ENCODE measurements around the gene HSD3B2.
"Not testable (repeated sequence)": the region's sequence is repeated elsewhere in the genome, so short reads cannot be mapped to it uniquely, and the experiment has no call there.

Gene HSD3B2

GRCh38 chr1:119376594-119376993, 38.4 kb upstream of the HSD3B2 start:
- DNase-seq (ENCODE audit: extremely low read depth, insufficient read length), result no peak
- TF ChIP-seq, protein P1, sequence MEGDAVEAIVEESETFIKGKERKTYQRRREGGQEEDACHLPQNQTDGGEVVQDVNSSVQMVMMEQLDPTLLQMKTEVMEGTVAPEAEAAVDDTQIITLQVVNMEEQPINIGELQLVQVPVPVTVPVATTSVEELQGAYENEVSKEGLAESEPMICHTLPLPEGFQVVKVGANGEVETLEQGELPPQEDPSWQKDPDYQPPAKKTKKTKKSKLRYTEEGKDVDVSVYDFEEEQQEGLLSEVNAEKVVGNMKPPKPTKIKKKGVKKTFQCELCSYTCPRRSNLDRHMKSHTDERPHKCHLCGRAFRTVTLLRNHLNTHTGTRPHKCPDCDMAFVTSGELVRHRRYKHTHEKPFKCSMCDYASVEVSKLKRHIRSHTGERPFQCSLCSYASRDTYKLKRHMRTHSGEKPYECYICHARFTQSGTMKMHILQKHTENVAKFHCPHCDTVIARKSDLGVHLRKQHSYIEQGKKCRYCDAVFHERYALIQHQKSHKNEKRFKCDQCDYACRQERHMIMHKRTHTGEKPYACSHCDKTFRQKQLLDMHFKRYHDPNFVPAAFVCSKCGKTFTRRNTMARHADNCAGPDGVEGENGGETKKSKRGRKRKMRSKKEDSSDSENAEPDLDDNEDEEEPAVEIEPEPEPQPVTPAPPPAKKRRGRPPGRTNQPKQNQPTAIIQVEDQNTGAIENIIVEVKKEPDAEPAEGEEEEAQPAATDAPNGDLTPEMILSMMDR (IDR thresholded peaks at IDR 0.05; ENCODE audit: insufficient read depth, low read length, poor library complexity, severe bottlenecking), result no peak
- H3K36me3 ChIP-seq (ENCODE audit: control insufficient read depth, insufficient read depth, low read length), result no peaks in the 10 kb centered on the region
- H3K27me3 ChIP-seq (replicated peaks; ENCODE audit: control insufficient read depth, insufficient read depth, low read length), result no peaks in the 10 kb centered on the region
- no peak overlapping the region for H3K4me3 ChIP-seq (replicated peaks; ENCODE audit: low read depth, low read length)

GRCh38 chr1:119377594-119377993, 37.4 kb upstream of the HSD3B2 start:
- not testable (repeated sequence) for DNase-seq (ENCODE audit: extremely low read depth, insufficient read length); H3K4me3 ChIP-seq (replicated peaks; ENCODE audit: low read depth, low read length); H3K36me3 ChIP-seq (ENCODE audit: control insufficient read depth, insufficient read depth, low read length); H3K27me3 ChIP-seq (replicated peaks; ENCODE audit: control insufficient read depth, insufficient read depth, low read length)

DNA sequence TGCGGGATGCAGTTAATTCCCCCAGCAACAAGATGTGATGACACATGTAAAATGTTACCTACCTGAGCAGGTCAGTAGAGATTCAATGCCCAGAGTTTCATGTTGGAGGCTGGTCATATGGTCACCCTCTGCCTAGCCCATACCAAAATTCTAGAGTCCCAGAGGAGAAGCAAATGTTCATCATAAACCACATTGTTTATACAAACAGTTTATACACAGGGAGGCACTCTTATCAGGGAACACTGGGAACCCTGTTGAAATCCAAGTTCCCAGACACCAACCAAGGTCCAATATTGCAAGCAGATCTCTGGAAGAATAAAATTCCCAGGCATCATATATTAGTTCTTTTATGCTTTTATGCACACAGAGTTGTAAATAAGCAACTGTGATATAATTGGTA, 35.8 kb upstream of the HSD3B2 start:
- no peaks in the 10 kb centered on the region for H3K36me3 ChIP-seq (ENCODE audit: control insufficient read depth, insufficient read depth, low read length)
- no peak overlapping the region for H3K4me3 ChIP-seq (replicated peaks; ENCODE audit: low read depth, low read length)
- H3K27me3 ChIP-seq (replicated peaks; ENCODE audit: control insufficient read depth, insufficient read depth, low read length), result no peaks in the 10 kb centered on the region
- TF ChIP-seq, protein P1 (IDR thresholded peaks at IDR 0.05; ENCODE audit: insufficient read depth, low read length, poor library complexity, severe bottlenecking), result no peak
- DNase-seq (ENCODE audit: extremely low read depth, insufficient read length), result no peak

- no peak overlapping the region for H3K4me3 ChIP-seq (replicated peaks; ENCODE audit: low read depth, low read length)
- no peaks in the 10 kb centered on the region for H3K27me3 ChIP-seq (replicated peaks; ENCODE audit: control insufficient read depth, insufficient read depth, low read length)
- H3K36me3 ChIP-seq (ENCODE audit: control insufficient read depth, insufficient read depth, low read length), result no peaks in the 10 kb centered on the region
- TF ChIP-seq, protein P1 (IDR thresholded peaks at IDR 0.05; ENCODE audit: insufficient read depth, low read length, poor library complexity, severe bottlenecking), result no peak
- no peak for DNase-seq (ENCODE audit: extremely low read depth, insufficient read length)
Measured at GRCh38 chr1:119380304-119380703, 34.6 kb upstream of the HSD3B2 start.

DNA sequence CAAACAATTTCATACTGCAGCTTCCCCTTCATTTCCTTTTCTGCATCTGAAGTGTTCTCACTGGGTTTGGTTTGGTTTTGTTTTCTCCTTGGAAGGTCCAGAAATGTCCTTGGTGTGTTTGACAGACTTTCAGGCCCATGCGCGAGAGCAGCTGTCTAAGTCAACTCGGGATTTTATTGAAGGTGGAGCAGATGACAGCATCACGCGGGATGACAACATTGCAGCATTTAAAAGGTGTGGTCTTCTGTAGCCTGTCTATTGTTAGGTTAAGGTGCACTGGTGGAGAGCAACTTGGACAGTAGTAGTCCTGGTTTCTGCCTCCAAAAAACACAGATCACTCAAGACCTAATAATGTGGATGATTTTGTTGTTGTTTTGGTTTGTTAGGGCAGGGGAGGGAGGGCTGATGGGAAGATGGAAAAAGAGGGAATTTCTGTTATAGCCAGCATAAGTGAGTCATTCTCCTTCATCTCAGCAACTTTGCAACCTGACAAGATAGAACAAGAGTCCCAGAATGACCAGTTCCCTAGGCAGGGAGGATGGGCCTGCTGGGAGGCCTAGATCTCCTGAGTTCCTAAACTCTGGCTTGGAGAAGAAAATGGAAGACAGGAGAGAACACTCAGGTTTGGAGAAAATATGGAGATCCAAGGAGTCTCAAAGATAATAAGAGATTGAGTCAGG, 33.8 kb upstream of the HSD3B2 start:
- H3K36me3 ChIP-seq (ENCODE audit: control insufficient read depth, insufficient read depth, low read length), result no peaks in the 10 kb centered on the region
- DNase-seq (ENCODE audit: extremely low read depth, insufficient read length), result no peak
- no peaks in the 10 kb centered on the region for H3K27me3 ChIP-seq (replicated peaks; ENCODE audit: control insufficient read depth, insufficient read depth, low read length)
- TF ChIP-seq, protein P1 (IDR thresholded peaks at IDR 0.05; ENCODE audit: insufficient read depth, low read length, poor library complexity, severe bottlenecking), result no peak
- no peak overlapping the region for H3K4me3 ChIP-seq (replicated peaks; ENCODE audit: low read depth, low read length)

DNA sequence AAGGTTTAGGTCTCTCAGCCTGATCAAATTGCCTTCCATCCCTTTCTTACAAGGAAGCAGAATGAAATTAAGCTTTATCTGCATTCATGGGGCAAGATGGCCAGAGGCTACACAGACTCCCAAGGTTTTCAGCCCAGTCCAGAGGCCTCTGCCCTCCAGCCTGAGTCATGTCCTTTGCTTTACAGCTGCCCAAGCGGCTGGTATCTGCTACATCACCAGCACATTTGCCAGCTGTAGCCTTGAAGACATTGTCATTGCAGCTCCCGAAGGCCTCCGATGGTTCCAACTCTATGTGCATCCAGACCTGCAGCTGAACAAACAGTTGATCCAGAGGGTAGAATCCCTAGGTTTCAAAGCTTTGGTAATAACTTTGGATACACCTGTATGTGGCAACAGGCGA, 30.4 kb upstream of the HSD3B2 start:
- DNase-seq (ENCODE audit: extremely low read depth, insufficient read length), result no peak
- H3K4me3 ChIP-seq (replicated peaks; ENCODE audit: low read depth, low read length), result no peak overlapping the region
- no peaks in the 10 kb centered on the region for H3K36me3 ChIP-seq (ENCODE audit: control insufficient read depth, insufficient read depth, low read length)
- TF ChIP-seq, protein P1 (IDR thresholded peaks at IDR 0.05; ENCODE audit: insufficient read depth, low read length, poor library complexity, severe bottlenecking), result no peak
- H3K27me3 ChIP-seq (replicated peaks; ENCODE audit: control insufficient read depth, insufficient read depth, low read length), result no peaks in the 10 kb centered on the region

Measured in GM06990 (cell line).